Measurements from ENCODE around the gene NTSR1. TPM values are rescaled to one million over a fixed set of nuclear protein-coding genes. Genes with fewer than 3 reads are reported as not detected.

The NTSR1 gene
- total and polyA plus RNA-seq, 2 of the 8 experiments (the other 6 are each of a cell fraction or from before 2014, with no cell fraction given), result 0.53 to 0.89 TPM

DNA sequence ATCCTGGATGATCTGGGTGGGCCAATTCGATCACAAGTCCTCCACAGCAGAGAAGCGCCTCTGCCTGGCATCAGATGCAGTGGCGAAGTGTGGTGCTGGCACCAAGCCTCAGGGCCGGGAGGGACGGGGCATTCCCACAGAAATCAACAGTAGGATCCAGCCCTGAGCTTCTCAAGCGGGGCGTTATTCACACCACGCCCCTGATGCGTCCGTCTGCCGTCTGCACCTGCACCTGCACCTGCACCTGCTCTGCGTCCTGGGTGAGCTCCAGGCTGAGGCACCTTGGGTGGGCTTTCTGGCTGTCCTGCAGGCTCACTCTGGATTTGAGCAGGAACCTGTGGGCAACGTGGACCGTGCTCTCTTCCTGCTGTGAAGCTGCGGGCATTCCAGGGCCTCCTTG is 13.8 kb upstream of the NTSR1 start:
- H2AK5ac ChIP-seq (ENCODE audit: low read depth, low read length), result no peak overlapping the region
- no peak overlapping the region for H3K9ac ChIP-seq (replicated peaks in 1 of 4; ENCODE audit: extremely low read depth in 1 of 4, low read depth in 3 of 4, low read length in 3 of 4)
- no peak overlapping the region for H2AFZ ChIP-seq (ENCODE audit: low read length)
- H3K4me1 ChIP-seq (replicated peaks in 1 of 4; ENCODE audit: control insufficient read depth in 3 of 4, insufficient read depth in 4 of 4, low read length in 3 of 4), result no peaks in the 10 kb centered on the region
- H2BK12ac ChIP-seq (ENCODE audit: low read depth, low read length), result no peak overlapping the region
- H3K4ac ChIP-seq (replicated peaks; ENCODE audit: insufficient read length, low read depth, low read length), result no peak overlapping the region
- H3K23ac ChIP-seq (ENCODE audit: insufficient read length), result no peak overlapping the region
- H3K4me3 ChIP-seq (ENCODE audit: extremely low read depth in 1 of 4, insufficient read depth in 2 of 4, low read depth in 3 of 4, low read length in 4 of 4), result no peak overlapping the region
- H3K36me3 ChIP-seq (ENCODE audit: control insufficient read depth in 2 of 4, insufficient read depth in 4 of 4, low read length in 3 of 4), result no peaks in the 10 kb centered on the region
- no peak overlapping the region for H4K8ac ChIP-seq (ENCODE audit: extremely low read depth, insufficient read depth, low read length)
- no peak overlapping the region for H4K5ac ChIP-seq (ENCODE audit: insufficient read length, low read depth, low read length)
- no peaks in the 10 kb centered on the region for H3K79me2 ChIP-seq (ENCODE audit: control insufficient read depth in 1 of 2, insufficient read depth in 2 of 2, low read length in 2 of 2)
- H2BK15ac ChIP-seq (ENCODE audit: low read length), result no peak overlapping the region
- ChIA-PET CTCF (ENCODE audit: partially characterized antibody) (interaction anchor here (0.6 to 2.6 kb wide), 12 partner anchors 9 to 113 kb away, joined by 3 to 13 read pairs (median 4); partner anchors contain the start of gene NTSR1), POLR2A (ENCODE audit: partially characterized antibody) (interaction anchor here (1.4 kb wide), 2 partner anchors 9 to 203 kb away, joined by 3 to 4 read pairs; no protein-coding TSS in a partner anchor)
- no peaks in the 10 kb centered on the region for H3K23me2 ChIP-seq (ENCODE audit: low read depth, low read length)
- no peak for DNase-seq (ENCODE audit: low read depth in 1 of 2, low spot score in 2 of 2)
- H3K27me3 ChIP-seq (replicated peaks in 1 of 4; ENCODE audit: control insufficient read depth in 3 of 4, extremely low read depth in 1 of 4, insufficient read depth in 3 of 4, low read length in 3 of 4), result no peaks in the 10 kb centered on the region; a peak in 1 of 7 replicates
- no peak overlapping the region for H3K4me2 ChIP-seq (ENCODE audit: insufficient read depth in 1 of 2, low read depth in 2 of 2, low read length in 2 of 2)
- no peak overlapping the region for H4K91ac ChIP-seq (replicated peaks; ENCODE audit: insufficient read length, low read length)
- no peak overlapping the region for H3K14ac ChIP-seq (ENCODE audit: insufficient read length)
- TF ChIP-seq BCL11A (IDR thresholded peaks at IDR 0.05; ENCODE audit: low read depth in 2 of 2, low read length in 2 of 2), result no peak
- TF ChIP-seq SRF (IDR thresholded peaks at IDR 0.05; ENCODE audit: low read depth, low read length), result no peak
- no peak for TF ChIP-seq BACH1 (IDR thresholded peaks at IDR 0.05; ENCODE audit: low read length)
- no peak for TF ChIP-seq CHD2 (IDR thresholded peaks at IDR 0.05; ENCODE audit: low read length)
- no peak for TF ChIP-seq ASH2L (IDR thresholded peaks at IDR 0.05; ENCODE audit: low read length)
- no peak for TF ChIP-seq HDAC2 (IDR thresholded peaks at IDR 0.05; ENCODE audit: borderline replicate concordance in 1 of 2, low read depth in 2 of 2, low read length in 2 of 2)
- H2BK120ac ChIP-seq (replicated peaks; ENCODE audit: low read depth, low read length), result no peak overlapping the region
- WGBS, 2 experiments (ENCODE audit: extremely low coverage in 1 of 2, insufficient coverage in 1 of 2, insufficient read length in 1 of 2, insufficient replicate concordance in 2 of 2, low coverage in 1 of 2, low lambda C conversion rate in 2 of 2, missing lambda C conversion rate in 1 of 2), result 89% methylated on average over 15 of the region's 15 CpGs; no CpG with 5 or more reads in 1 of the 2 experiments
- H3K18ac ChIP-seq (ENCODE audit: extremely low read depth, low read length), result no peak overlapping the region
- H3K56ac ChIP-seq (replicated peaks; ENCODE audit: insufficient read length, low read depth, low read length), result no peak overlapping the region
- no peak overlapping the region for H2BK5ac ChIP-seq (ENCODE audit: low read depth, low read length)
- H3K9me3 ChIP-seq (ENCODE audit: insufficient read depth in 2 of 2, low read depth in 1 of 2, low read length in 1 of 2), result no peaks in the 10 kb centered on the region
- H3K79me1 ChIP-seq (ENCODE audit: low read depth, low read length), result no peaks in the 10 kb centered on the region
- no peak for FAIRE-seq
- H3K27ac ChIP-seq (ENCODE audit: low read depth, low read length), result no peak overlapping the region
- H4K20me1 ChIP-seq (replicated peaks in 1 of 2; ENCODE audit: control insufficient read depth in 1 of 2, insufficient read depth in 2 of 2, low read length in 2 of 2), result peaks cover 0 to 4% of the 10 kb centered on the region in 2 experiments
- H2BK20ac ChIP-seq (ENCODE audit: low read length), result no peak overlapping the region
